IPS-11a (cell line): Measurements from ENCODE around the gene TMCO4.

Source experiments
- H3K4me3 ChIP-seq: one replicate; pipeline ENCODE4 v1.5.1; 2013; ENCODE audit warnings: low read depth, low read length, control low read depth

The TMCO4 gene

GRCh38 chr1:19750882-19751276 lies 48.8 kb downstream of the TMCO4 start:
- H3K4me3 ChIP-seq, result no peak overlapping the region

GRCh38 chr1:19750101-19750881 lies 49.4 kb downstream of the TMCO4 start:
- no peak overlapping the region for H3K4me3 ChIP-seq

GRCh38 chr1:19749685-19750084 lies 50.0 kb downstream of the TMCO4 start:
- H3K4me3 ChIP-seq, result no peak overlapping the region

GRCh38 chr1:19747761-19748160 lies 52.0 kb downstream of the TMCO4 start:
- H3K4me3 ChIP-seq, result no peak overlapping the region

GRCh38 chr1:19744886-19745285 lies 54.8 kb downstream of the TMCO4 start:
- no peak overlapping the region for H3K4me3 ChIP-seq

GRCh38 chr1:19744335-19744743 lies 55.4 kb downstream of the TMCO4 start:
- H3K4me3 ChIP-seq, result no peak overlapping the region

GRCh38 chr1:19743793-19744192 lies 55.9 kb downstream of the TMCO4 start:
- H3K4me3 ChIP-seq, result no peak overlapping the region

GRCh38 chr1:19743180-19743579 lies 56.5 kb downstream of the TMCO4 start:
- H3K4me3 ChIP-seq, result no peak overlapping the region

- H3K4me3 ChIP-seq, result no peak overlapping the region
These were observed 60.1 kb downstream of the TMCO4 start for GRCh38 chr1:19739628-19740027.

GRCh38 chr1:19738669-19739068 lies 61.0 kb downstream of the TMCO4 start:
- no peak overlapping the region for H3K4me3 ChIP-seq

GRCh38 chr1:19738076-19738475 lies 61.6 kb downstream of the TMCO4 start:
- no peak overlapping the region for H3K4me3 ChIP-seq

- H3K4me3 ChIP-seq, result no peak overlapping the region
These were observed 62.5 kb downstream of the TMCO4 start for GRCh38 chr1:19737104-19737825.

- no peak overlapping the region for H3K4me3 ChIP-seq
These were observed 64.1 kb downstream of the TMCO4 start for GRCh38 chr1:19735440-19736127.

GRCh38 chr1:19734472-19734999 lies 65.2 kb downstream of the TMCO4 start:
- H3K4me3 ChIP-seq, result no peak overlapping the region

GRCh38 chr1:19734056-19734455 lies 65.7 kb downstream of the TMCO4 start:
- H3K4me3 ChIP-seq, result no peak overlapping the region

GRCh38 chr1:19733615-19734014 lies 66.1 kb downstream of the TMCO4 start:
- no peak overlapping the region for H3K4me3 ChIP-seq

GRCh38 chr1:19731311-19731821 lies 68.3 kb downstream of the TMCO4 start:
- no peak overlapping the region for H3K4me3 ChIP-seq

GRCh38 chr1:19730793-19731192 lies 68.9 kb downstream of the TMCO4 start:
- no peak overlapping the region for H3K4me3 ChIP-seq

- H3K4me3 ChIP-seq, result no peak overlapping the region
These were observed 69.5 kb downstream of the TMCO4 start for GRCh38 chr1:19730232-19730631.

GRCh38 chr1:19728413-19729145 lies 71.1 kb downstream of the TMCO4 start:
- H3K4me3 ChIP-seq, result no peak overlapping the region

- H3K4me3 ChIP-seq, result no peak overlapping the region
These were observed 74.1 kb downstream of the TMCO4 start for GRCh38 chr1:19725606-19726005.
